ENCODE measurements around the gene BACH2. TPM values are rescaled to one million over a fixed set of nuclear protein-coding genes. Genes with fewer than 3 reads are reported as not detected.

BACH2 gene
- total and polyA plus RNA-seq, 4 donors = 11.0 to 16.7 (median 12.9) TPM

GRCh38 chr6:90028995-90029635 is 267.5 kb downstream of the BACH2 start:
- no peaks in the 10 kb centered on the region for H3K27me3 ChIP-seq (ENCODE audit: control insufficient read depth, insufficient read depth, low read length)
- peak in 1 of 6 donors; percentile 35 for DNase-seq (ENCODE audit: low read depth in 4 of 6, low spot score in 6 of 6)
- H3K4me3 ChIP-seq (ENCODE audit: low read depth, low read length) = no peak overlapping the region
- H3K9me3 ChIP-seq (ENCODE audit: control insufficient read depth, insufficient read depth, low read length) = no peaks in the 10 kb centered on the region
- WGBS (ENCODE audit: insufficient coverage) = 73% methylated on average over 3 of the region's 10 CpGs
- no peak overlapping the region for H3K27ac ChIP-seq (ENCODE audit: low read depth, low read length)
- no peaks in the 10 kb centered on the region for H3K36me3 ChIP-seq (ENCODE audit: control insufficient read depth, insufficient read depth, low read length)
- peaks cover 9% of the 10 kb centered on the region for H3K4me1 ChIP-seq (ENCODE audit: control insufficient read depth, insufficient read depth, low read length)

- Histone ChIP-seq H3K27me3 (ENCODE audit: control insufficient read depth, insufficient read depth, low read length) (no peaks in the 10 kb centered on the region), H3K27ac (ENCODE audit: low read depth, low read length) (no peak overlapping the region), H3K4me1 (ENCODE audit: control insufficient read depth, insufficient read depth, low read length) (peaks cover 9% of the 10 kb centered on the region), H3K36me3 (ENCODE audit: control insufficient read depth, insufficient read depth, low read length) (no peaks in the 10 kb centered on the region), H3K9me3 (ENCODE audit: control insufficient read depth, insufficient read depth, low read length) (no peaks in the 10 kb centered on the region), H3K4me3 (ENCODE audit: low read depth, low read length) (no peak overlapping the region)
- DNase-seq (ENCODE audit: low read depth in 4 of 6, low spot score in 6 of 6) = peak in 1 of 6 donors; percentile 43
- 100% methylated on average over 3 of the region's 7 CpGs for WGBS (ENCODE audit: insufficient coverage)
Observed at GRCh38 chr6:90028066-90028778, 268.4 kb downstream of the BACH2 start.

GRCh38 chr6:90026216-90026615 is 270.4 kb downstream of the BACH2 start:
- WGBS (ENCODE audit: insufficient coverage) = 100% methylated on average over 1 of the region's 1 CpG
- no peak for DNase-seq (ENCODE audit: low read depth in 4 of 6, low spot score in 6 of 6)
- no peak overlapping the region for H3K4me3 ChIP-seq (ENCODE audit: low read depth, low read length)
- H3K27me3 ChIP-seq (ENCODE audit: control insufficient read depth, insufficient read depth, low read length) = no peaks in the 10 kb centered on the region
- no peaks in the 10 kb centered on the region for H3K9me3 ChIP-seq (ENCODE audit: control insufficient read depth, insufficient read depth, low read length)
- H3K36me3 ChIP-seq (ENCODE audit: control insufficient read depth, insufficient read depth, low read length) = no peaks in the 10 kb centered on the region
- no peak overlapping the region for H3K27ac ChIP-seq (ENCODE audit: low read depth, low read length)
- H3K4me1 ChIP-seq (ENCODE audit: control insufficient read depth, insufficient read depth, low read length) = peaks cover 9% of the 10 kb centered on the region

- peak in 1 of 6 donors; percentile 85 for DNase-seq (ENCODE audit: low read depth in 4 of 6, low spot score in 6 of 6)
- WGBS (ENCODE audit: insufficient coverage) = 83% methylated on average over 1 of the region's 5 CpGs
- Histone ChIP-seq H3K36me3 (ENCODE audit: control insufficient read depth, insufficient read depth, low read length) (no peaks in the 10 kb centered on the region), H3K27me3 (ENCODE audit: control insufficient read depth, insufficient read depth, low read length) (no peaks in the 10 kb centered on the region), H3K4me1 (ENCODE audit: control insufficient read depth, insufficient read depth, low read length) (peaks cover 9% of the 10 kb centered on the region), H3K27ac (ENCODE audit: low read depth, low read length) (no peak overlapping the region), H3K9me3 (ENCODE audit: control insufficient read depth, insufficient read depth, low read length) (no peaks in the 10 kb centered on the region), H3K4me3 (ENCODE audit: low read depth, low read length) (no peak overlapping the region)
Observed at GRCh38 chr6:90025523-90026061, 271.1 kb downstream of the BACH2 start.

GRCh38 chr6:90024633-90025032 is 272.0 kb downstream of the BACH2 start:
- no peak overlapping the region for H3K4me3 ChIP-seq (ENCODE audit: low read depth, low read length)

GRCh38 chr6:90021711-90022110 is 274.9 kb downstream of the BACH2 start:
- H3K36me3 ChIP-seq (ENCODE audit: control insufficient read depth, insufficient read depth, low read length) = no peaks in the 10 kb centered on the region
- H3K9me3 ChIP-seq (ENCODE audit: control insufficient read depth, insufficient read depth, low read length) = no peaks in the 10 kb centered on the region
- H3K27ac ChIP-seq (ENCODE audit: low read depth, low read length) = no peak overlapping the region
- H3K27me3 ChIP-seq (ENCODE audit: control insufficient read depth, insufficient read depth, low read length) = no peaks in the 10 kb centered on the region
- H3K4me3 ChIP-seq (ENCODE audit: low read depth, low read length) = no peak overlapping the region
- H3K4me1 ChIP-seq (ENCODE audit: control insufficient read depth, insufficient read depth, low read length) = no peaks in the 10 kb centered on the region
- peak in 2 of 6 donors; percentile 52 to 76 for DNase-seq (ENCODE audit: low read depth in 4 of 6, low spot score in 6 of 6)
- WGBS (ENCODE audit: insufficient coverage) = no CpG with 5 or more reads among the region's 2 CpGs

More at GRCh38 chr6:90024633-90025032, 272.0 kb downstream of the BACH2 start:
- no peaks in the 10 kb centered on the region for H3K27me3 ChIP-seq (ENCODE audit: control insufficient read depth, insufficient read depth, low read length)
- WGBS (ENCODE audit: insufficient coverage) = 94% methylated on average over 6 of the region's 6 CpGs
- no peaks in the 10 kb centered on the region for H3K36me3 ChIP-seq (ENCODE audit: control insufficient read depth, insufficient read depth, low read length)
- H3K9me3 ChIP-seq (ENCODE audit: control insufficient read depth, insufficient read depth, low read length) = no peaks in the 10 kb centered on the region
- DNase-seq (ENCODE audit: low read depth in 4 of 6, low spot score in 6 of 6) = no peak
- H3K4me1 ChIP-seq (ENCODE audit: control insufficient read depth, insufficient read depth, low read length) = peaks cover 5% of the 10 kb centered on the region
- H3K27ac ChIP-seq (ENCODE audit: low read depth, low read length) = no peak overlapping the region

- Histone ChIP-seq H3K36me3 (ENCODE audit: control insufficient read depth, insufficient read depth, low read length) (no peaks in the 10 kb centered on the region), H3K27ac (ENCODE audit: low read depth, low read length) (no peak overlapping the region), H3K4me1 (ENCODE audit: control insufficient read depth, insufficient read depth, low read length) (no peaks in the 10 kb centered on the region), H3K9me3 (ENCODE audit: control insufficient read depth, insufficient read depth, low read length) (no peaks in the 10 kb centered on the region), H3K27me3 (ENCODE audit: control insufficient read depth, insufficient read depth, low read length) (no peaks in the 10 kb centered on the region), H3K4me3 (ENCODE audit: low read depth, low read length) (no peak overlapping the region)
- no CpG with 5 or more reads among the region's 2 CpGs for WGBS (ENCODE audit: insufficient coverage)
- peak in 1 of 6 donors; percentile 64 for DNase-seq (ENCODE audit: low read depth in 4 of 6, low spot score in 6 of 6)
Observed at GRCh38 chr6:90020746-90021145, 275.9 kb downstream of the BACH2 start.

- H3K27ac ChIP-seq (ENCODE audit: low read depth, low read length) = no peak overlapping the region
- no peak overlapping the region for H3K4me3 ChIP-seq (ENCODE audit: low read depth, low read length)
- no peaks in the 10 kb centered on the region for H3K4me1 ChIP-seq (ENCODE audit: control insufficient read depth, insufficient read depth, low read length)
- H3K9me3 ChIP-seq (ENCODE audit: control insufficient read depth, insufficient read depth, low read length) = no peaks in the 10 kb centered on the region
- H3K27me3 ChIP-seq (ENCODE audit: control insufficient read depth, insufficient read depth, low read length) = no peaks in the 10 kb centered on the region
- no CpG with 5 or more reads among the region's 1 CpG for WGBS (ENCODE audit: insufficient coverage)
- H3K36me3 ChIP-seq (ENCODE audit: control insufficient read depth, insufficient read depth, low read length) = no peaks in the 10 kb centered on the region
- DNase-seq (ENCODE audit: low read depth in 4 of 6, low spot score in 6 of 6) = no peak
Observed at GRCh38 chr6:90019216-90019615, 277.4 kb downstream of the BACH2 start.

- no peaks in the 10 kb centered on the region for H3K9me3 ChIP-seq (ENCODE audit: control insufficient read depth, insufficient read depth, low read length)
- H3K4me3 ChIP-seq (ENCODE audit: low read depth, low read length) = no peak overlapping the region
- no peaks in the 10 kb centered on the region for H3K4me1 ChIP-seq (ENCODE audit: control insufficient read depth, insufficient read depth, low read length)
- H3K27ac ChIP-seq (ENCODE audit: low read depth, low read length) = no peak overlapping the region
- no peaks in the 10 kb centered on the region for H3K27me3 ChIP-seq (ENCODE audit: control insufficient read depth, insufficient read depth, low read length)
- WGBS (ENCODE audit: insufficient coverage) = 60% methylated on average over 1 of the region's 1 CpG
- H3K36me3 ChIP-seq (ENCODE audit: control insufficient read depth, insufficient read depth, low read length) = no peaks in the 10 kb centered on the region
- no peak for DNase-seq (ENCODE audit: low read depth in 4 of 6, low spot score in 6 of 6)
Observed at GRCh38 chr6:90015883-90016282, 280.8 kb downstream of the BACH2 start.

Data from spinal cord (tissue), 10 donors.